Measurements from ENCODE around the gene USP22.
"Not testable (repeated sequence)": the region's sequence is repeated elsewhere in the genome, so short reads cannot be mapped to it uniquely, and the experiment has no call there.

USP22 gene

DNA sequence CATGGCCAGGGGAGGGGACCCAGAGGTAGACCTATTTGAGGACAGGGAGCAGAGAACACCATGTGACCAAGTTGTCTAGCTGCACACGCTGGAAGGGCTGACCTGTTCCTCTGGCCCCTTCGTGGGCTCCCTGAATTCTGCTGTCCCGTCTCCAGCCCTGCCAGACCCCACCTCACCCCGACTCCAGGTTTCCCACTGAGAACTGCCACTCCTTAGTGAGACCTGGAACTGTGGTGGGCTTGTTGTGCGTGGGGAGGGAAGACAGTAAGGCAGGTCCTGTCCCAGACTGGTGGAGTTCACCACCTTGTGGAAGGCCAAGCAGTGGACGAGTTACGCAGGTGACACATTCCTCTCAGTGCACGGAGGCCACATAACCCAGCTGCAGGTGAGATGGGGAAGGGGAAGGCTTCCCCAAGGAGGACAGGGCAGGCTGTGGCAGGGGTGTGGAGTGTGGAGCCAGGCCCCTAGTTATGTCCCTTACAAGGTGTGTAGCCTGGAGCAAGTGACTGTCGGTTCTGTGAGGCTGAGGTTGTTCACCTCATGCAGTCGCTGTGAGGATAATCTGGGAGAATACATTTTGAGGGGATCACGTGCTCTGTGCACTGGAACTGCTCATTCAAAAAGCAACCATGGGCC lies 54.7 kb downstream of the USP22 start:
- DNase-seq (ENCODE audit: low spot score), result peak; percentile 10

DNA sequence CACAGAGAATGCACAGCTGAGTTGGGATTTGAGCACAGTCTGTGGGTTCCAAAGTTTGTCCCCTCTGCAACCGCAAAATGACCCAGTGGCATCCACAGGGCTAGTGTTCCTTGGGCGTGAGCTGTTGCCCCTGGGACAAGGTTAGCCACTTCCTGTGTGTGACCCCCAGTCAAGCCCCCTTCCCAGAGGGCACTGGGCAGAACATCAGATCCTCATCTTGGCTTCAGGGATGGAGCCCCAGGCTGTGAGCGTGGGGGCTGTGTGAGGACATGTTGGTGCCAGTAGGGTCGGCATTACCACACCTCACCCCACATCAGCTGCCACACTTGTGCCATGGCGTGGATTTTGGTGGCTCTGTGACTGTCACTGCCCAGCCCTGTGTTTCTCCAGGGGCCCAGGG lies 55.3 kb downstream of the USP22 start:
- no peak for DNase-seq (ENCODE audit: low spot score)

DNA sequence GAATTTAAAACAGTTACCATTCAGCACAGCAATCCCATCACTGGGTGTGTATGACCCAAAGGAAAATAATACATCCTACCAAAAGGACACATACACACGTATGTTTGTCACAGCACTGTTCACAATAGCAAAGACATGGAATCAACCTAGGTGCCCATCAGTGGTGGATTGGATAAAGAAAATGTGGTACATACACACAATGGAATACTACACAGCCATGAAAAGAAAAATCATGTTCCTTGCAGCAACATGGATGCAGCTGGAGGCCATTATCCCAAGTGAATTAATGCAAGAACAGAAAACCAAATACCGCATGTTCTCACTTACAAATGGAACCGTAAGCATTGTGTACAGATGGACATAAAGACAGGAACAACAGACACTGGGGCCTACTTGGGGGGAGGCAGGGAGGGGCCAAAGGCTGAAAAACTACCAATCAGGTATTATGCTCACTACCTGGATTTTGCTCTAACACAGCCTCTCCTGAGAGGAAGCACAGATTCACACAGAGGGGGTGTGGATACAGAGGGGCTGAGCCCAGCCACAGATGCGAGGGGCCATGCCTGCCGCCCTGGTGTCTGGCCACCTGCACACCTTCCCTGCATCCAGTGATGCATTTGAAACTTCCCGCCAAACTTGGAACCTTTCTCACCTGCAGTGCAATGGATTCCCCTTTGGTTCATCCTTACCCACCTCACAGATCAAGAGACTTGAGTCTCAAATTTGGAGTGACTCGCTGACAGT lies 55.9 kb downstream of the USP22 start:
- DNase-seq (ENCODE audit: low spot score), result no peak

GRCh38 chr17:20983359-20983637 lies 59.5 kb downstream of the USP22 start:
- no peak for DNase-seq (ENCODE audit: low spot score)

DNA sequence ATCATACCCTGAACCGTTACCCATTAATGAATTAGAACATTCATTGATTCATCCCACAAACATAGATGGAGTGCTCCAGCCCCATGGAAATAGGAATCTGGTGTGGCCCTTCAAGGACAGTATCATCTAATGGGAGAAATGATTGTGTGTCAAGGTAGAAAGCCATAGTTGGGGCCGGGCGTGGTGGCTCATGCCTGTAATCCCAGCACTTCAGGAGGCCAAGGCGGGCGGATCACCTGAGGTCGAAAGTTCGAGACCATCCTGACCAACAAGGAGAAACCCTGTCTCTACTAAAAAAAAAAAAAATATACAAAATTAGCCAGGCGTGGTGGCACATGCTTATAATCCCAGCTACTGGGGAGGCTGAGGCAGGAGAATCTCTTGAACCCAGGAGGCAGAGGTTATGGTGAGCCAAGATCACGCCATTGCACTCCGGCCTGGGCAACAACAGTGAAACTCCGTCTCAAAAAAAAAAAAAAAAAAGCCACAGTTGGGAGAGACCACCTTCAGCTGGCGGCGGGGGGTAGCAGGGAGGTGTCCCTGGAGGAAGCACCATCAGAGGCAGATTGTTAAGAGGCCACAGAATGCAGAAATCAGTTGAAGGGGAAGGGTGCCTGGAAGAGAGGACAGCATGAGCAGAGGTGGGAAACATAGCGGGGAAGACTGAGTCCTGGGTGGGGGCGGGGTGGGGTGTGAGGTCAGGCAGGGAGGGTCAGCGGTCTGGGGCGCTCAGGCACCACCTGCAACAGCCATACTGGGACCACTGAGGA lies 60.0 kb downstream of the USP22 start:
- no peak for DNase-seq (ENCODE audit: low spot score)

- no peak for DNase-seq (ENCODE audit: low spot score)
These were observed 61.5 kb downstream of the USP22 start for GRCh38 chr17:20981046-20981920.

GRCh38 chr17:20979792-20980083 lies 63.1 kb downstream of the USP22 start:
- no peak for DNase-seq (ENCODE audit: low spot score)

GRCh38 chr17:20979007-20979791 lies 63.6 kb downstream of the USP22 start:
- DNase-seq (ENCODE audit: low spot score), result not testable (repeated sequence)

- not testable (repeated sequence) for DNase-seq (ENCODE audit: low spot score)
These were observed 65.1 kb downstream of the USP22 start for GRCh38 chr17:20977609-20978253.

DNA sequence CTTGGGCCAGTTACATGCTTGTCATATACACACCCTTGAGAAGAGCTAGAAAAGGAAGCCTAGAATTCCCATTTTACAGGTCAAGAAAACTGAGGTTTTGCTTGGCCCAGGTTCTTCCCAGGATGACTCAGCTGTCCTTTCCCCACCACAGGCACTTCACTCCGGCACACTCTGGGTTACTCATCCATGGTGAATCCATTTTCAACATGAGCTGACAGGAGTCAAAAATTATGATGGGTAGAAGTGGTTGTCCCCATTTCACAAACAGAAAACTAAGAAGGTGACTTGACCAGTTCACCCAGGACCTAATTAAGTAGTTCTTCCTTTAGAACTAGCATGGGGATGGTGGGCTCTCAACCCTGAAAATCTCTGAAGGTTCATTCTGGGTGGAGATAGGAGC lies 67.2 kb downstream of the USP22 start:
- DNase-seq (ENCODE audit: low spot score), result no peak

DNA sequence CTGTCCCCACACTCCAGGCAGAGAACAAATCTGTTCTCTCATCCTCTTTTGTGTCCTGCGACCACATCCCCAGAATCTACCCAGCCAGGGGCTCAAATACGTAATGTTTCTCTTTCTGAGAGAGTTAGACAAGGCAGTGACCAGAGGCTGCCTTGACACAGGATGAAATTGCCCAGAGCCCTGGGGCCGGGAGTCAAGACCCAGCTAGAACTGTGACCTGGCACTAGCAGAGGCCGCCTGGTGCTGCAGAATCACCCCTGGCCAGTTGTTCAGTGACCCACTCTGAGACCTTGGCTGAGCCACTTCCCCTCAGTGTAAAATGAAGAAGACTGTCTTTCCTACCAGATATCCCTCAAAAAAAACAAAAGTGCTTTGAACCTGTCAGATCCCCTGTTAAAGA lies 72.5 kb downstream of the USP22 start:
- no peak for DNase-seq (ENCODE audit: low spot score)

GRCh38 chr17:20968913-20969616 lies 73.7 kb downstream of the USP22 start:
- DNase-seq (ENCODE audit: low spot score), result no peak

- no peak for DNase-seq (ENCODE audit: low spot score)
These were observed 75.0 kb downstream of the USP22 start for GRCh38 chr17:20967776-20968175.

DNA sequence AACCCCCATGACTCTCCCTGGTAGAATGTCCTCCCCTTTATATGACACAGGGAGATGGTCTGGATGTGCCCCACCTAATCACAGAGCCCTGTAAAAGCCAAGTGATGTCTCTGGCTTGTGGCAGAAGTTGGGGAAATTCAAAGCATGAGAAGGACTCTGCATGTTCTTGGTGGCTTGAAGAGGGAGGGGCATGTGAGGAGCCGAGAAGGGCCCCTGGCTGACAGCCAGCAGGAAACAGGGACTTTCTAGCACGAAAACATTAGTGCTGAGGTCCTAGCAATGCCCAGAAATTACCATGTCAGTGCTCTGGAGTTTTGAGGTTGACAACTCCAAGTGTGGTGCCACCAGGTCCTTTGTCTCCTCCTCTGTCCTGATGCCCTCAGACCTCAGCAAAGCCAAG lies 75.9 kb downstream of the USP22 start:
- no peak for DNase-seq (ENCODE audit: low spot score)

DNA sequence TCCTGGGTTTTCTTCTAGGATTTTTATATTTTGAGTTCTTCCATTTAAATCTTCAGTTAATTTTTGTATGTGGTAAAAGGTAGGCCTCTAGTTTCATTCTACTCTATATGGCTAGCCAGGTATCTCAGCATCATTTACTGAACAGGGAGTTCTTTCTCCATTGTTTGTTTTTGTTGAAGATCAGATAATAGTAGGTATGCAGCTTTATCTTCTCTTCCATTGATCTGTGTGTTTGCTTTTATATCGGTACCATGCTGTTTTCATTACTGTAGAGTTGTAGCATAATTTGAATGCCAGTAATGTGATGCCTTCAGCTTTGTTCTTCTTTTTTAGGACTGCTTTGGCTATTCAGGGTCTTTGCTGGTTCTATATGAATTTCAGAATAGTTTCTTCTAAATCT lies 77.3 kb downstream of the USP22 start:
- no peak for DNase-seq (ENCODE audit: low spot score)

- DNase-seq (ENCODE audit: low spot score), result no peak
These were observed 81.2 kb downstream of the USP22 start for GRCh38 chr17:20961586-20961985.

DNA sequence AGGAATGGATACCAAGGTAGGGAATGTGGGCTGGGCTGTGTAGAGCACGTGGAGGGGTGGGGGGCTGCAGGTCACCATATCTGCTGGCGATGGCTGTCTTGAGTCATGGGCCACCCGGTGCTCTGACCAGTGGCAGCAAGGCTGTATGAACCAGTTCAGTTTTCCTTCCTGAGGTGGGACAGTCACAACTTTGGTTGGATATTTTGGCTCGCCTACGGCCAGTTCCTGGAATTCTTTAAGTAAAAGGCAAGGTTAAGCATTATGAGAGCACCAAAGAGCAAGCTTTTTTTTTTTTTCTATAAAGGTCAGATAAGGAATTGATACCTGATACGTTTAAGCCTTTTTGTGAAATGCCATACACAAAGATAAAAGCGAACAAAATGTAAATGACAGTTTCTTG lies 81.9 kb downstream of the USP22 start:
- no peak for DNase-seq (ENCODE audit: low spot score)

GRCh38 chr17:20955427-20956323 lies 87.1 kb downstream of the USP22 start:
- no peak for DNase-seq (ENCODE audit: low spot score)

GRCh38 chr17:20954794-20955193 lies 88.0 kb downstream of the USP22 start:
- DNase-seq (ENCODE audit: low spot score), result no peak

DNA sequence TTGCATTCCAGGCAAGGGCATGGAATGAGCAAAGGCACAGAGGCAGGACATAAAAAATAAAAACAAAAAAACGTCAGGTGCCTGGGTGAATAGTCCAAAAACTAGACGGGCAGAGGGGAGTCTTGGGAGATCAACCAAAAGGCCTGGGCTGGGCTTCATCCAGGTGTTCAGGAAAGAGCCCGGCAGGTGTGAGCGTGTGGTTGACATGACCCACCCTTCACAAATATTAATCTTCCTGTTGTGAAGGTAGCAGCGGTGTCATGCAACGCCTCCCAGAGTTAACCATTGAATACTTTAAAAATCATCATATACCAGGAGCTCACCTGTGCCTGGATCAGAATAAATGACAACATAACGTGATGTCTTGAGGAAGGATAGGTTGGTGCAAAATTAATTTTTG lies 90.6 kb downstream of the USP22 start:
- no peak for DNase-seq (ENCODE audit: low spot score)

Measured in D341Med (cell line).